GM21737 (cell line): ENCODE data around the gene VPS13A.

Source experiments
- ATAC-seq: cut with Tn5 transposase; IDR thresholded peaks from one replicate; pipeline ENCODE4 v1.9.1; 2021; ENCODE audit warnings: mild to moderate bottlenecking, moderate library complexity; ENCODE audit not compliant: unreplicated experiment

Gene VPS13A

DNA sequence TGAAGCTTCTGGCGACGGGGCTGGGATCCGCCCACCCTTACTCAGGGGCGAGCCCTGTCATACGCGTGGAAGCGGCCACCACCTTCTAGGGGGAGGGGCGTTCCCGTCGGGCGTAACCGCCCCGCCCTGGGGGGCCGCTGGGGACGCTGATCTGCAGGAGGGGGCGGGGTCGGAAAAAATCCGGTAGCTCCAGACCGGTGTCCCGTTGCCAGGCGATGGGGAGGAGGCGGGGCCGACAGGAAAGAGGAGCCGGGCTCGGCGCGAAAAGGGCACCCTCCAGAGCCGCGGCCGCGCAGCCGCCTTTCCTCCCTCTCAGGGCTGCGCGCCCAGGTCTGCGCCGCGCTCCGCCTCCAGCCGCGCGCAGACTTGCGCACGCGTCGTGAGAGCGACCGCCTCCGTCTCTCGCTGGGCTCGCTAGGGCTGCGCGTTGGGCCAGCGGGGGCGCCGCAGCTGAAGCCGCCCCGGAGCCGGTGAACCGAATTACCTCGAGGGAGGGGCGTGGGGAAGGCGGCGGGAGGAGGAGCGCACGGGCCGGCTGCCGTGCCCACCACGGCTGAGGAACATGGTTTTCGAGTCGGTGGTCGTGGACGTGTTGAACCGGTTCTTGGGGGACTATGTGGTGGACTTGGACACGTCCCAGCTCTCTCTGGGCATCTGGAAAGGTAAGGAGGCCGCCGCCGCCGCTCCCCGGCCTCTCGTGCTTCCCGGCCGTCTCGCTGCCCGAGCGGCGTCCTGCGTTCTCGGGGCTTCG lies at the start of gene VPS13A:
TSS of gene VPS13A (plus strand) at position 392 of the 751 bp plus-strand sequence. CDS start at position 563, 171 bp downstream.
- ATAC-seq: peak; percentile 79

DNA sequence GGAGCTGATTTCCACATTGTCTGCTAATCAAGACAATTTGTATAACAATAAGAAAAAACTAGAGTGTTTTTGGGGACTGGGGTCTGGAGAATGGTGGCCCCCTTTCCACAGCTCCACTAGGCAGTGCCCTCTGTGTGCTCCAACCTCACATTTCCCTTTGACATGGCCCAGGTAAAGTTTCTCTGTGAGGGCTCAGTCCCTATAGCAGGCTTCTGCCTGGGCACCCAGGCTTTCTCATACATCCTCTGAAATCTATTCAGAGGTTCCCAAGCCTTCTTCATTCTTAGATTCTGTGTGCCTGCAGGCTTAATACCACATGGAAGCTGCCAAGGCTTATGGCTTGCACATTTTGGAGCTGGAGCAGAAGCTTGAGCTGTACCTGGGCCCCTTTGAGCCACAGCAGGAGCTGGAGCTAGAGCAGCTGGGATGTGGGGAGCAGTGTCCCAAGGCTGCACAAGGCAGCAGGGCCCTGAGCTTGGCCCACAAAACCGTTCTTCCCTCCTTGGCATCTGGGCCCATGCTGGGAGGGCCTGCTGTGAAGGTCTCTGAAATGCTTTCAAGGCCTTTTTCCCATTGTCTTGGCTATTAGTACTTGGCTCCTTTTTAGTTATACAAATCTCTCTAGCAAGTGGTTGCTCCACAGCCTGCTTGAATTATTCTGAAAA lies 49.1 kb upstream of the VPS13A start:
- no peak for ATAC-seq

DNA sequence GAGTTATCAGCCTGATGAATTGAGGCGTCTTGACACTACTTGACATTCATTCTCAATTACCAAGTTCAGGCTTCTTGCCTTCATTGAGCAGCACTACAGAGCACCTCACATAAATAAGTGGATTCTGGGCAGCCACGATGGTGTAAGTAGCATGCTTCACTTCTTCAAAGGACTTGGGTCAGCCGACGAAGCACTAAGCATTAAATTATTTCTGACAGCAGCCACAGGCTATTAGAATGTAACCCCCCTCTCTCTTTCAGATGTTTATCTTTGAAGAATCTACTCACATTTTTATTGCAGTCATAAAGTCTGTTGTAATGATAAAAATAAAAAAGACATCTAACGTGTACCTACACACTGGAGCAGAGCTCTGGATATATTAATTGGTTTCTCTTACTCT lies 45.9 kb upstream of the VPS13A start:
- no peak for ATAC-seq

DNA sequence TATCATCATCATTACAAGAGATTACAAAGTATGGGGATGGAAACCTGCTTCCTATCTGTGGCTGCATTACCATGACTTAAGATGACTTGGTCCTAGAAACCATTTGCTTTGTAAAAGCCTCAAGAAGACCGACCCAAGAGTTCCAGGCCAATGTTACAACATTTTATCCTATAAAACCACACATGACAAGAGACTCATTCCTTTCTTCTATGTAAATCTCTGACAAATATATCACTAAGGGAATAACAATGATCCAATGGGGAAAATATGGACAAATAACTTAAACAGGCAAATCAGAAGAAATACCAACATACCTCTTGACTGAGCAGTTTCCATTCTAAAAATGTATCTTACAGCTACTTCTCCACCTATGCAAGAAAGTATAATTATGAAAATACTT lies 44.3 kb upstream of the VPS13A start:
- ATAC-seq: no peak

DNA sequence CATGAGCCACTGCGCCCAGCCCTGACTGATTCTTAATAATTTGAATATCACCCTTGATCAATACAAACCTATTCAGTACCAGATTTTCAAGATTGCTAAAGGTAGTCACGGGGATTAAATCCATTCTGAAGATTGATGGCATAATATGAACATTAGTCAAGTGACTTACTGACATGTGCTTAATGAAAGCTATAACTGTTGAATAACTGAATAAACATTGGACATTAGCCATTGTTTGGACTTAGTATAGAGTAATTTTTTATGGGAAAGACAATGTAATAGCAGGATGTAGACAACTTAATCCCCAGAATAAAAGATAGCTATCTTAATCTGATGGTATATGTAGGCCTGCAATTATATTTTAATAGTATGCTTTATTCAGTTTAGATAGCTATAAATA lies 35.0 kb upstream of the VPS13A start:
- ATAC-seq: no peak

DNA sequence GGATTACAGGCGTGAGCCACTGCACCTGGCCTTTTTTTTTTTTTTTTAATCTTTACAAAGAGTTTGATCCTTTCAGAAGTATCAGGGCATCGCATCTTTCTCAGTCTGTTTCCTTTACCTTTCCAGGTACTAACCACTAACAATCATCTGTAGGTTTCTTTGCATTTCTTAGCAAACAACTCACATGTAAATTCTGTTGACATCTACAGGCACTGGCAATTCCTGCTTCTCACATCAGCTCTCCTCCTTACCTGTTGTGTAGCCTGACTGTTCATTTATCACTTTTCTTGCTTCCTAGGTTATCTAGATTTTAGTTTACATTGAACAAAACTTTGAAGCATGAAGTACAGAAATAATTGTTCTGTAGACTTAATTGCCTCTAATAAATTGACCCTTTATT lies 27.5 kb upstream of the VPS13A start:
- no peak for ATAC-seq

DNA sequence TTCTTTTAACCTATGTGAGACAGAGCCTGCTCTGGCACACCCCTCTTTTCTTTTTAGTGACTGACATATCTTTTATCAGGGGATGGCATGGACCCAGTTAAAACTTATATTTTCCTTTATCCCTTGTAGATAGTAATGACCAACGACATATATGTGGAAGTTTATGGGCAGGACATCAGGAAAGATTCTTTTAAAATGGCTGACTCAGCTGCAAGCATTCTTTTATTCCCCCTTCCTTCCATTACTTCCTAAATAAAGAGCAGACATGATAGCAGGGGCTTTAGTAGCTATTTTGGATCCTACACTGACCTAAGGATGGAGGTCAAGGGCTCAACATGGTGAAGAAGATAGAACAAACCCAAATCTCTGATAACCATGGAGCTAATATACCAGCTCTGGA lies 25.0 kb upstream of the VPS13A start:
- no peak for ATAC-seq

DNA sequence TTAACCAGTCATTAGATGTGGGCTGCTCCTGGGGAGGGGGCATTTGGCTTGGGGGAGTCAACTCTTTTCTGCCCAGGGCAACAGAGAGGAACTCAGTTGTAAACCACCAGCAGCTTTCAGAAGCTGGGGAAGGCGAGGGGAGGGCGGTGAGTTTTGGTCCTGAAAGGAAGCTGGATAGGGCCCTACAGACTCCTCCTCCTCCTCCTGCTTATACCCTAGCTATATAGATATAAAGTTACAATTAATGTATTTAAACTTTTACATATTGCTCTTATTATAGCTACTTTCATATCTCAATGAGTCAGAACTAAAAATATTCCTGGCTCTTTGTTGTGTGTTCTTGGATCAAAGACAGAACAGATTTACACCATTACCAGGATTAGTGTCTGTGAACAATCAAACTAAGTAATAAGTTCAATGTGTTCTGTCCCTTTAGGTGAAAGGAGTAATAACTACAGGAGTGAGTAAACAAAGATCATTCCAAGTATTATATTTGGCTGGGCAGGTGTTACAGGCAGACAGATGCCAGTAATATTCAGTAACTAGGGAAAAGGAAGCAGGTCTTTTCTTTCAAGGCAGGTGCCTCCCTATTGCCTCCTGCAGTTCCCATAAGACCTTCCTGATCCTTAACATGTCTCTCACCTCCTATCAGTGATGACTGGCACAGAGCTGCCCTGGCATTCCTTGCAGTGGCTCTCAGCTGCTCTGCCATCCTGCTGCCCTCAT lies 20.5 kb upstream of the VPS13A start:
- ATAC-seq: no peak

DNA sequence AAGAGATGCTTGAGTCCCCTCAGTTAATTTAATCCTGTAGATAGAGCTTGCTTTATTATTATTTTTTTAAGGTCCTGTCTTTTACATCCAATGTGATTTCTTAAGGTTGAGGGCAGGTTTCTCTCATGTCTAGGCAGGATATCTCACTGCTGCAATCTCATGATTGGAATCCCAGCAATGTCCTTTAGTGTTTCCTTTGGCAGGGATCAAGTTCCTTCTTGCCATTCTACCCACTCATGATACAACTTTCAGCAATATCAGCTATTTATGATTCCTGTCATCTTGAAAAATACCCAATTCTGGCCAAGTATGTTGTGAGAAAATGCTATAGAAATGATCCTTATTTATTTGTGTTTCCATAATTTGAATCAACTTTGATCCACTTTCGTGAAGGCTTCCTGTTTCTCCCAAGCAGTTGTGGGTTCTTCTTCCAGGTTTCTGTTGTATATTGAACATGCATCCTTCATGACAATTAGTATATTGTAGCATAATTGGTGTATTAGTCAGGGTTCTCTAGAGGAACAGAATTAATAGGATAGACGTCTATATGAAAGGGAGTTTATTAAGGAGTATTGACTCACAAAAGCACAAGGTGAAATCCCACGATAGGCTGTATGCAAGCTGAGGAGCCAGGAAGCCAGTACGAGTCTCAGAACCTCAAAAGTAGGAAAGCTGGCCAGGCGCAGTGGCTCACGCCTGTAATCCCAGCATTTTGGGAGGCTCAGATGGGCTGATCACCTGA lies 18.4 kb upstream of the VPS13A start:
- no peak for ATAC-seq

DNA sequence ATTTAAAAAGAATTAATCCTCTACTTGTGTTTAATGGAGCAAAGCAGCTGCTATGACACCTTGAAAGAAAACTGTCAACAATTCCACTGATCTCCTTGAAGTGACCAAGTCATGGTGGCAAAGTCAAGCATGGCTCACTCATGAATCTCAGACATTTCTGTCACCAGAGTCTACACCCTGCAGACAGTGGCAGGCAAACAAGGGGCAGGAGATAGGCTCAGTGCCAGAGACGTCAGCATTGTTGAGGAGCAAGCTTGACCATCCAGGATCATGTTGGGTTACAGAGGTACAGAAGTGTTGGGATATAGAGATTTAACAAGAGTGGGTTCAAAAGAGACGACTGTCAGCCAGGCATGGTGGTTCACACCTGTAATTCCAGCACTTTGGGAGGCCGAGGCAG lies 16.1 kb upstream of the VPS13A start:
- no peak for ATAC-seq

DNA sequence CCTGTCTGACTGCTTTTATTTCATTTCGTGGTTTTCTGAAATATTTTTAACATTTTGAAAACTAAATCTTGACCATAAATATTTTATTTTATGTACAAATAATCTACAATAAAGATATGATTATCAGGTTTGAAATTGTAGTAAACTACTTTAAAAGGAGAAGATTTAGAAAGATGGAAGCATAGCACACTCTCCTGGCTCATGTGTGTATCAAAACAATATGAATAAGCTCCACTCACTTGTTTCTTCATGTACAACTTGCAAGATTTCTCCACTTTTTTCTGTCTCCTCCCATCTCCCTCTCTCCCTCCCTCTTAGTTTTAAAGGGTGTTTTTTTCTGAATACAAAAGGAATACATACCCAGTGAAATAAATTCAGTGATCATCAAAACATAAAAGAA lies 15.4 kb upstream of the VPS13A start:
- ATAC-seq: no peak

DNA sequence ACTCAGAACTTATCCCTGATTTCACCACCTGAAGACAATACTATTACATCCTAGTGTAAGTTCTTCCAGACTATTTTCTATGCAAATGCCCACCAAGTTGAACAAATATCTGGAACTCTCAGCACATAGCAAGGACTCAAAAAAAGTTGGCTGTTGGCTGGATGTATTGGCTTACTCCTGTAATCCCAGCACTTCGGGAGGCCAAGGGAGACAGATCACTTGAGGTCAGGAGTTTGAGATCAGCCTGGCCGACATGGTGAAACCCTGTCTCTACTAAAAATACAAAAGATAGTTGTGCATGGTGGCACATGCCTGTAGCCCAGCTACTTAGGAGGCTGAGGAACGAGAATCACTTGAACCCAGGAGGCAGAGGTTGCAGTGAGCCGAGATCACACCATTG lies 15.0 kb upstream of the VPS13A start:
- no peak for ATAC-seq

DNA sequence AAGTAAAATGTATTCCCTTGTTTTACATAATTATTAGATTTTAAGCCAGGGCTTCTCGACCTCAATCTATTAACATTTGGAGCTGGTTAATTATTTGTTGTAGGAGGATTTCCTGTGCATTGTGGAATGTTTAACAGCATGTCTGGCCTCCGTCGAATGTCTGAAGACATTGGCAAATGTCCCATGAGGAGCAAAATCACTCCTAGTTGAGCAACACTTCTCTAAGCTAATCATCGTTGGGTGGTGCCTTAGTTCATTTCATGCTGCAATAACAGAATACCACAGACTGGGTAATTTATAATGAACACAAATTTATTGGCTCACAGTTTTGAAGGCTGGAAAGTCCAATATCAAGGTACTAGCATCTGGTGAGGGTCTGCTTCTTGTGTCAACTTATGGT lies 13.4 kb upstream of the VPS13A start:
- no peak for ATAC-seq

DNA sequence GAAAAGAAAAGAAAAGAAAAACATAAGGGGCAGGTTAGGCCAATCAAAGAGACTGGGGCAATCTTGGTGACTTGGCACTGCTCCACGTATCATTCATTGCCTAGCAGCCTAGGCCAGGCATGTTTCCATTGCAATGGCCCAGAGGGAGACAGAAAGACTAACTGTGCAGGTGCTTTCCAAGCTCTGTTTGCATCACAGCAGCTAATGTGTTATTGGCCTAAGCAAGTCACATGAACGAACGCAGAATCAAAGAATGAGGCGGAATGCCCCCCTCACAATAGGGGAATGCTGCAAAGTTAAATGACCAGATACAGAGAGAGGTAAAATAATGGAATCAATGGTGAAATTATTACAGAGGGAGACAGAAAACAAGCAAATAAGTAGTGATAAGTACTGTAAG lies 11.1 kb upstream of the VPS13A start:
- no peak for ATAC-seq

DNA sequence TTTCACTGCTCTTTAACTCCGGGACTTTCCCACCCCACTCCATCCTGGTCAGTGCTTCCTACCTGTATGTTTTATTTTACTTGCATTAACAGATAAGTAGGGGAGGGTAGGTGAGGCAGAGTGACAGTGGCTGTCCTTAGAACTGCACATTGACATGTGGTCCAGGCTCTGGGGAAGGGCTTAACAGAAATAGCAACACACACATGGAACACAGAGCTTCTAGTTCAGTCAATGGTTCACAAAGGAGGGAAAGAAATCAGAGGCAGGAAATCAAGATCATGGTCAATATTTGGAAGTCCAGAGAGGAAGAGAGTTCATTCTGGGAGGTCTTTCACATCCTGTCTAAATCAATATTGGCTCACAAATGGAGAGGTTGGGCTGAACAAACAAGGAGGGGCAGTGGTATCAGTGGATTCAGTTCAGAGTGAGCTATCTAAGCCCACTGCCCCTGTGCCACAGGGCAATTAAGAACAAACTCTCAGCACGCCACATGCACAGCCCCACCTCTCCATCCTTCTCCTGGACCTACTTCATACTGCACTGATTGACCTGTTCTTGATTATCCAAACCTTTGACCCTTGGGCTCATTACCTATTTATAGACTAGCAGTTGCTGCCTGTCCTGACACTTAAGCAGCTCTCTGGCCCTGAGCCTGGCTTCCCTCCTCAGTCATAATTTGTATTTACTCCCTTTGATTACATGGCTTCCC lies 6.2 kb upstream of the VPS13A start:
- ATAC-seq: no peak

DNA sequence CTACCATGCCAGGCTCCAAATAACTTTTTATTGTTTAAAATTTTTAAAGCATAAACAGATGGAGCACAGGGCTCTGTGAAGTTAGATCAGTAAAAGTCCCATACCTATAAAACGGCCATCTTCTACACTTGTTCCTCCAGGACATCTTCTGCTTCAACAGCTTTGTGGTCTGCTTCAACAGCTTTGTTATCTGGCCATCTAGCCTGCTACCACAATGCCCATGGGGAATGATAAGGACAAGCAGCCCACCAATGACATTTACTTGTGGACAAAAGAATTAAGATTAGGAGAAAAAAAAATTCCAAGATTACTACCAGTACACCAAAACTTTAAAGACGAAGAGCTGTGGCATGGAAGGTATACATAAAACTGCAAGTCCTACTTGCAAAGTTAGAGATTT lies 2.2 kb upstream of the VPS13A start:
- no peak for ATAC-seq

DNA sequence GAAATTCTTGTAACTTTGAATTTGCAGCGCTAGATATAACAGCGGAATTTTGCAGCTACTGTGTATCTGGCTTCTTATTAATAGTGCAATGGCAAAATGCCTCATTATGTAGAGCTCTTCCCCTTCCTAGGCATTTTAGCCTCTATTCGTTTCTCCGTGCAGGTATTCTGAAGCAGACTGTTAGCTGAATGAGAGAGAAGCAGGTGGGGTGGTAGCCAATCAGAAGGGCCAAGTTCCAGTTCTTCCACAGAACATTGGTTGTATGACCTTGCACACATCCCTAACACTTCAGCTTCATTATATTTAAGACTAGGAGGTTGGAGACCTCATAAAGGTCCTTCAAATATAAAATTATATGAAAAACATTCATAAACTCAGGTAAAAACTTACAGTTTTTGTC lies 1.2 kb upstream of the VPS13A start:
- ATAC-seq: no peak

DNA sequence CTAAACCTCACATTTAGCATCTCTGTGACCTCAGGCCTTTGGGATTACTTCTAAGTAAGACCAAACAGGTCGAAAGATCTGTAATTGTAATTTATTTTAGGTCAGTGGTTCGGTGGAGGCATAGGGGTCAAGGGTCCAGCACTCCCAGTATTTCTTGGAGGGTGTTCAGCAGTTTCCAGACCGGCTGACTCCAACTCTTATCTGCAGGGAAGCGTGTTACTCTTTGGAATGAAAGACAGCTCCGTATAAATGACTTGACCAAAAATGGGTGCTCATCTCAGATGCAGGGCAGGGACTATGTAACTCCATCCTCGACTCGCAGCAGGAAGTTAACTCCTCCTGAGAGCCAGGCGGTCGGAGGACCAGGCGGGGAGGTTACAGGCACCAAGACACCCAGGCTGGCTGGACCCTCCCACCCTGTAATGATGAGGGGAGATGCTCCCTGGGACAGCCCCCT lies 620 bp upstream of the VPS13A start:
- ATAC-seq: no peak

DNA sequence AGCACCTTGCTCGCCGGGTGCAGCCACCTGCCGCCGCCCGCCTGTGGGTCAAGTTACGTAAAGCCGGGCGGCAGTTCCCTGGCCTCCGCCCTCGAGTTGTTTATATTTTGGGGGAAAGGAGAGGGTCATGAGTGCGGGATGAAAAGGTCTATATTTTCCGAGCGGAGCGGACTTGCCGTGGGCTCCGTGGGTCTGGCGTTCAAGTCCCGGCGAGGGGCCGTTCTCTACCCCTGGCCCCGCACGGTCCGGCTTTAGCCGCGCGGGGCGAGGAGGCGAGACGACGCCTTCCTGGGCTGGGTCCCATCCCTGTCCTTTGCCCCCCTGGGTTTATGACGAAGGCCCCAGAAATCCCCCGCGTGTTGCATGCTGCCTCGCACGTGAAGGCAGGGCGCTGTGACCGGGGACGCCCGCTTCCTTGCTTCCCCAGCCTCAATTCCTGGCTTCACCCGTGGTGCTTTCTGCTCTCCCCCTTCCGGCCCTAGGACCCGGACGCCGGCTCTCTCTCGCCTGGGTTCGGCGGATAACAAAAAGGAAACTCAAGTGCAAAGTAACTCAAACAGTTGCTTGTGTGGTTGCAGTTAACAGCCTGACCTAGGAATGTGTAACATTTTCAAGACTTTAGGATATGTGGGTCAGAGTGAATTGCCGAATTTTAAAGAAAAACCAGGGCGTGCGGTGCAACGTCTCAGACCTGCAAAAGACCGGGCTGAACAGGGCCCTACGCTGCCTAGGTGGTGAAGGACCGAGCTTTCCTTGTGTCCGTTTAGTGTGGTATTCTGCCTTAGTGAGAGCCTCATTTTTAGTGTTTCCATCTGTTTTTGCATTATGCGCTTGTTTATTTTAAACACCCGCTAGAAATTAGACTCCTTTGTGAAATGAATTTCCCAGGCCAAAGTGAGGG lies 810 bp downstream of the VPS13A start:
- no peak for ATAC-seq

DNA sequence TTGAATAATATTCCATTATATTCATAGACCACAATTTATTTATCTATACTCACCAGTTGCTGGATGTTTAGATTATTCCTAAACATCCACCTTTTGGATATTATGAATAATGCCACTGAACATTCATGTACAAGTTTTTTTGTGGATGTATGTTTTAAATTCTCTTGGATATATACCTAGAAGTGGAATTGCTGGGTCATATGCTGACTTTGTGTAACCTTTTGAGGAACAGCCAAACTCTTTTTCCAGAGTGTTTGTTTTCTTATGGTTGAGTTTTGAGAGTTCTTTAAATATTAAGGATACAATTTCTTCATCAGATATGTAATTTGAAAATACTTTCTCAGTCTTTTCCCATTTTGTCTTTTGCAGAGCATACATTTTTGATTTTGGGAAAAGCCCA lies 2.7 kb downstream of the VPS13A start:
- ATAC-seq: no peak
